ENCODE data around the gene MAPK1.

DNA sequence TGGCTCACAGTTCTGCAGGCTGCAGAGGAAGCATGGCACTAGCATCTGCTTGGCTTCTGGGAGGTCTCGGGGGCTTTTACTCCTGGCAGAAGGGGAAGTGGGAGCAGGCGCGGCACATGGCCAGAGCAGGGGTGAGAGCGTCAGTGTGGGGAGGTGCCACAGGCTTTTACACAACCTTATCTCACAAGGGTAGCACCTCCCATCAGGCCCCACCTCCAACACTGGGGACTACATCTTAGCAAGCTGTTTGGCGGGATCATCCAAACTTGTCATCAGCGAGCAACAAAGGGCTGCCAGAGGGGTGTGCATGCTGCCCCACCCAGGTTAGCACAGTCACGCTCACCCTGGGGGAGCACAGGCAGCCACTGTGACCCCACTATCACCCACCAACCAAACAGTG lies 112.9 kb downstream of the MAPK1 start:
- TF ChIP-seq CTCF (IDR thresholded peaks at IDR 0.05; ENCODE audit: low read length) = no peak
- TF ChIP-seq EZH2 (optimal IDR thresholded peaks at IDR 0.05; ENCODE audit: low read depth, low read length) = no peak
- TF ChIP-seq EZH2phosphoT487 (IDR thresholded peaks at IDR 0.05; ENCODE audit: low read length) = no peak

Measured in MM.1S (cell line).